ENCODE results near the gene TBC1D9B. TPM values are rescaled to one million over a fixed set of nuclear protein-coding genes. Genes with fewer than 3 reads are reported as not detected.

Gene TBC1D9B
- total RNA-seq, 1 donor from 2014 or later = 31.1 TPM

DNA sequence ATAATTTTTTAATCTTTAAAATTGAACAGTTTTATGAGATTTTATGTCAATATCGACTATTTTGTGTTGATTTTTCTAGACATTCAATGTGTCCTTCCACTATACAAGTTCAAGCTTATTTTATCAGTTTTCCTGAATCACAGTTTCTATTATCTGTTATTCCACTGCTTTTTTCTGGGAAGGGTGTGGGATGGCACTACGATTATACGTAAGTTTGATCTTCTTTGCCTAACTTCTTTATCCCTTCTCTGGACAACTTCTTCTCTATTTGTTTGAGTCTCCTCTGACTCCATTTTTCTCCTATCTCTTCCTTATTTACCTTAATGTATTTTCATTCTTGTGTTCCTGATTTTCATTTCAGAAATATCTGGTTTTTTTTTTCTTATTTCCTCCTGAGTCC is 24.5 kb downstream of the TBC1D9B start:
- Histone ChIP-seq H3K36me3 (peaks cover 81% of the 10 kb centered on the region), H3K4me3 (no peak overlapping the region), H3K9me3 (replicated peaks) (peaks cover 21% of the 10 kb centered on the region), H3K4me1 (peaks cover 22% of the 10 kb centered on the region), H3K27me3 (ENCODE audit: low read depth) (no peaks in the 10 kb centered on the region), H3K27ac (replicated peaks) (no peak overlapping the region)
- intact Hi-C loops (cut with micrococcal nuclease) = no loop called here
- DNase-seq = no peak
- TF ChIP-seq, protein P1, sequence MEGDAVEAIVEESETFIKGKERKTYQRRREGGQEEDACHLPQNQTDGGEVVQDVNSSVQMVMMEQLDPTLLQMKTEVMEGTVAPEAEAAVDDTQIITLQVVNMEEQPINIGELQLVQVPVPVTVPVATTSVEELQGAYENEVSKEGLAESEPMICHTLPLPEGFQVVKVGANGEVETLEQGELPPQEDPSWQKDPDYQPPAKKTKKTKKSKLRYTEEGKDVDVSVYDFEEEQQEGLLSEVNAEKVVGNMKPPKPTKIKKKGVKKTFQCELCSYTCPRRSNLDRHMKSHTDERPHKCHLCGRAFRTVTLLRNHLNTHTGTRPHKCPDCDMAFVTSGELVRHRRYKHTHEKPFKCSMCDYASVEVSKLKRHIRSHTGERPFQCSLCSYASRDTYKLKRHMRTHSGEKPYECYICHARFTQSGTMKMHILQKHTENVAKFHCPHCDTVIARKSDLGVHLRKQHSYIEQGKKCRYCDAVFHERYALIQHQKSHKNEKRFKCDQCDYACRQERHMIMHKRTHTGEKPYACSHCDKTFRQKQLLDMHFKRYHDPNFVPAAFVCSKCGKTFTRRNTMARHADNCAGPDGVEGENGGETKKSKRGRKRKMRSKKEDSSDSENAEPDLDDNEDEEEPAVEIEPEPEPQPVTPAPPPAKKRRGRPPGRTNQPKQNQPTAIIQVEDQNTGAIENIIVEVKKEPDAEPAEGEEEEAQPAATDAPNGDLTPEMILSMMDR (IDR thresholded peaks at IDR 0.05; ENCODE audit: borderline replicate concordance) = no peak

DNA sequence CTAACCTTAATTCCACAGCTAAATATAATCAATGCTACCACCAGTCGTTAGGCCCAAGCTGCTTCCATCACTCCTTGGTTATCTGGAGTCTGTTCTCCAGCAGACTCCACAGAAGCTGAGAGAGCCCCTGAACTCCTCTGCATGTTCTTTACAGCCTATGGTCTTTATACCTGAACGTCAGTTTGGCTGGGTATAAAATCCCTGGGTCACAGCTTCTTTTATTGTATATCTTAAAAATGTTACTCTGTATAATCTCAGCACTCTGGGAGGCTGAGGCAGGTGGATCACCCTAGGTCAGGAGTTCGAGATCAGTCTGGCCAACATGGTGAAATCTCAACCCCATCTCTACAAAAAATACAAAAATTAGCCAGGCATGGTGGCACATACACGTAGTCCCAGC is 25.4 kb downstream of the TBC1D9B start:
- peaks cover 81% of the 10 kb centered on the region for H3K36me3 ChIP-seq
- DNase-seq = no peak
- H3K4me3 ChIP-seq = no peak overlapping the region
- no peak overlapping the region for H3K27ac ChIP-seq (replicated peaks)
- peaks cover 15% of the 10 kb centered on the region for H3K4me1 ChIP-seq
- no peaks in the 10 kb centered on the region for H3K27me3 ChIP-seq (ENCODE audit: low read depth)
- H3K9me3 ChIP-seq (replicated peaks) = peaks cover 21% of the 10 kb centered on the region
- TF ChIP-seq, protein P1 (IDR thresholded peaks at IDR 0.05; ENCODE audit: borderline replicate concordance) = no peak
- intact Hi-C loops (cut with micrococcal nuclease) = no loop called here

DNA sequence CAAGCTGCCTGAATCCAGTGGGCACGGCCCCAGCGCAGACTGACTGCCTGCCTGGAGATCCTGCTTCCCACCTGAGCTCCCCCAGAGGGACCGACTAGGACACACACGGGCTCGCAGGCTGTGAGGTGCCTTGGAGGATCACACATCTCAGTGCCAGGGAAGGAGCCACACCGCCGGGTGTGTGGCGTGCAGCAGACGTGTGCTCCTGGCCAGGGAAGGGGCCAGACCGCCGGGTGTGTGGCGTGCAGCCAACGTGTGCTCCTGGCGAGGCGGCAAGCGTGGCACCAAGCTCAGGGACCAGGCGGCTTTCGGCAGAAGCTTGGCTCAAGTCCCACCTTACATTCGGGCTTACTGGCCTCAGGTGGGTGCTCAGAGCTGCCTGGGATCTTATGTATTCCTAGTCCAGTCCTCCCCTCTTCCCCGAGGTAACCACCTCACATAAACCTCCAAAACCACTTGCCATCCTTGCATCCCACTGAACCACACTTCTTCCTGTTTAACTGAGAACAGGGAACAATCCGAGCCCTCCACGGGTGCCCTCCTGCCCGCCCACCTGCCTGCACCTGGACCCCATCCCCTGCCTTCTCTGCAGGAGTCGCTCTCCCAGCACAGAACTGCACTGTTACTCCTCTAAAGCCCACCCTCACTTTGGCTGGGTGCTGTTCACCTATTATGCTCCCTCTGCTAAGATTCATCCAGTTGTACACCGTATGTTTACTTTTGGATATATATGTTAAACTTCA is 26.7 kb downstream of the TBC1D9B start:
- peaks cover 21% of the 10 kb centered on the region for H3K9me3 ChIP-seq (replicated peaks)
- no peak overlapping the region for H3K4me3 ChIP-seq
- peaks cover 4% of the 10 kb centered on the region for H3K4me1 ChIP-seq
- intact Hi-C loops (cut with micrococcal nuclease) = no loop called here
- H3K27me3 ChIP-seq (ENCODE audit: low read depth) = no peaks in the 10 kb centered on the region
- no peak for DNase-seq
- H3K36me3 ChIP-seq = peaks cover 80% of the 10 kb centered on the region
- H3K27ac ChIP-seq (replicated peaks) = no peak overlapping the region
- TF ChIP-seq, protein P1 (IDR thresholded peaks at IDR 0.05; ENCODE audit: borderline replicate concordance) = no peak

DNA sequence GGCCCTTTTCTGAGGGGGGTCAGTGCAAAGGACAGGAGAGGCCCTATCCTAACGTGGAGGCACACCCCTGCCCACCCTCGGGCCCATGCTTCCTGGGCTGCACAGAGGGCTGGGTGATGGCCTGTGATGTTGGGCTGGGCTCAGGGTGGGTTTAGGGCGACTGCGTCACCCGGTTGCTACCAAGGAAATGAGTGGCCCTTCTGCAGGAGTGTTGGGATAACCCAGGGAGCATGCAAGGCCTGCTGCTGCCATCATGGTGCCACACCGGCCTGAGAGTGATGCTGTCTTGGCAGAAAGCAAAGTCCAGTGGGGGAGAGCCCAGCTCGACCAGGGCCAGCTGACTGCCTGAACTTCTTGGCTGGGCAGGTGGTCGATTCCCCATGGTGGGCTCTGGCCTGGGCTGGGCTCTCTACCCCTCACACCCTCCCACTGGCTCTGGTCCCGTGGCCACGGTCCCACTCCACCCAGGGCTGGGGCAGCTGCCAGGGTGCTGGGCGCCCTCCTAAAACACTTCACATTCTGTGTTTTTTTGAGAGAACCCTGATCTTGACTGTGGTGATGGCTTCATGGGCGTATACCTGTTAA is 27.5 kb downstream of the TBC1D9B start:
- peaks cover 81% of the 10 kb centered on the region for H3K36me3 ChIP-seq

DNA sequence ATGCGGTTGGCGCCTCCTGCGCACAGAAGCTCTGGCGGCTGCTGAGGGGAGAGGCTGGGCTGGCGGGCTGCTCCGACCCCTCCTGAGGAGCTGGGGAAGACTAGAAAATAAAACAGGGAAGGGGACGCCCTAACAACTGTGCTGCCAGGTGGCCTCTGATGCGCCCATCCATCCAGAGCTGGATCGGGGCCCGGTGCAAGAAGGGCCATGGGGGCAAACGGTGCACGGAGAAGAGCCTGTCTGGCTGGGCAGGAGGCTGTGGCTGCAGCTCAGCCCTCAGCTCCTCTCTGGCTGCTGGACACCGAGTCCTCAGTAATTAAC is 28.0 kb downstream of the TBC1D9B start:
- Histone ChIP-seq H3K9me3 (replicated peaks) (peaks cover 21% of the 10 kb centered on the region), H3K27me3 (ENCODE audit: low read depth) (no peaks in the 10 kb centered on the region), H3K36me3 (peaks cover 82% of the 10 kb centered on the region), H3K4me3 (no peak overlapping the region), H3K4me1 (no peaks in the 10 kb centered on the region), H3K27ac (replicated peaks) (no peak overlapping the region)
- DNase-seq = no peak
- intact Hi-C loops (cut with micrococcal nuclease) = no loop called here
- TF ChIP-seq, protein P1 (IDR thresholded peaks at IDR 0.05; ENCODE audit: borderline replicate concordance) = no peak

More for the DNA sequence above, 27.5 kb downstream of the TBC1D9B start:
- Histone ChIP-seq H3K27ac (replicated peaks) (no peak overlapping the region), H3K4me3 (no peak overlapping the region), H3K4me1 (no peaks in the 10 kb centered on the region), H3K27me3 (ENCODE audit: low read depth) (no peaks in the 10 kb centered on the region), H3K9me3 (replicated peaks) (peaks cover 21% of the 10 kb centered on the region)
- DNase-seq = no peak
- intact Hi-C loops (cut with micrococcal nuclease) = no loop called here
- TF ChIP-seq, protein P1 (IDR thresholded peaks at IDR 0.05; ENCODE audit: borderline replicate concordance) = no peak
